Keratinocyte (primary cell): ENCODE results near the gene RET. TPM values are rescaled to one million over a fixed set of nuclear protein-coding genes. Genes with fewer than 3 reads are reported as not detected.

Source experiments
- DNase-seq: peaks from one replicate; pipeline ENCODE4 v3.0.0-alpha.2; 2011; ENCODE audit warnings: low read depth, missing footprints, low spot score
- FAIRE-seq: peaks from 2 replicates; lab custom pipeline; 2011; peaks lifted over from hg19 to GRCh38; lab: Jason Lieb, UNC
- H2AFZ ChIP-seq: 2 replicates; pipeline ENCODE4 v1.6.0; 2012; ENCODE audit warnings: low read length, control low read depth, inconsistent platforms; ENCODE audit not compliant: control insufficient read depth
- H3K27ac ChIP-seq: 2 replicates; pipeline ENCODE4 v1.5.1; 2011; ENCODE audit warnings: low read length; ENCODE audit not compliant: control insufficient read depth, insufficient read depth
- H3K27me3 ChIP-seq: 3 replicates; pipeline ENCODE4 v1.6.0; 2011; ENCODE audit warnings: low read length; ENCODE audit not compliant: control insufficient read depth, insufficient read depth; ENCODE audit errors: extremely low read depth
- H3K36me3 ChIP-seq, 2 experiments: 2 replicates in 1 of 2; 3 replicates in 1 of 2; pipeline ENCODE4 v1.5.1; 2011; ENCODE audit warnings: low read length in 2 of 2, mild to moderate bottlenecking in 1 of 2; ENCODE audit not compliant: control insufficient read depth in 2 of 2, insufficient read depth in 2 of 2; ENCODE audit errors: extremely low read depth in 1 of 2
- H3K4me1 ChIP-seq: 3 replicates; pipeline ENCODE4 v1.5.1; 2011; ENCODE audit warnings: low read length; ENCODE audit not compliant: control insufficient read depth, insufficient read depth; ENCODE audit errors: extremely low read depth
- H3K4me2 ChIP-seq: 3 replicates; pipeline ENCODE4 v1.6.0; 2011; ENCODE audit warnings: low read depth, low read length; ENCODE audit not compliant: control insufficient read depth, insufficient read depth; ENCODE audit errors: extremely low read depth
- H3K4me3 ChIP-seq, 3 experiments: fragments of 200-600 bp in 1 of 3; sonication (generic) in 1 of 3; 2 replicates in 2 of 3; 3 replicates in 1 of 3; pipeline ENCODE4 v1.5.1; 2011 to 2016; ENCODE audit warnings: low read length in 3 of 3, mild to moderate bottlenecking in 3 of 3, control low read depth in 2 of 3, inconsistent platforms in 1 of 3, low read depth in 1 of 3, mixed read lengths in 1 of 3, mixed run types in 1 of 3, moderate library complexity in 1 of 3; ENCODE audit not compliant: control insufficient read depth in 2 of 3, insufficient read depth in 2 of 3; ENCODE audit errors: extremely low read depth in 1 of 3
- H3K79me2 ChIP-seq: 2 replicates; pipeline ENCODE4 v1.6.0; 2012; ENCODE audit warnings: low read length; ENCODE audit not compliant: control insufficient read depth, insufficient read depth
- H3K9ac ChIP-seq: 3 replicates; pipeline ENCODE4 v1.6.0; 2011; ENCODE audit warnings: low read length; ENCODE audit not compliant: control insufficient read depth, insufficient read depth; ENCODE audit errors: extremely low read depth
- H3K9me1 ChIP-seq: 3 replicates; pipeline ENCODE4 v1.6.0; 2011; ENCODE audit warnings: low read length; ENCODE audit not compliant: control insufficient read depth, insufficient read depth; ENCODE audit errors: extremely low read depth
- H3K9me3 ChIP-seq: 2 replicates; pipeline ENCODE4 v1.5.1; 2012; ENCODE audit warnings: low read depth, low read length; ENCODE audit not compliant: control insufficient read depth
- H4K20me1 ChIP-seq: 3 replicates; pipeline ENCODE4 v1.6.0; 2011; ENCODE audit warnings: low read length; ENCODE audit not compliant: control insufficient read depth, insufficient read depth; ENCODE audit errors: extremely low read depth
- EZH2 ChIP-seq: IDR thresholded peaks from one replicate; pipeline ENCODE4 v1.6.1; 2012; ENCODE audit warnings: inconsistent platforms, mild to moderate bottlenecking, low read length, moderate library complexity
- dilution Hi-C: fragments of 300-500 bp; cut with MboI; formaldehyde crosslinking; loops from one replicate; pipeline ENCODE4 v1.7.0; 2020; ENCODE audit warnings: low sequenced_read_pairs; ENCODE audit not compliant: extremely low pct_ligation_motif_present
- polyA plus RNA-seq, 5 experiments: library from polyadenylated mRNA; depleted of rRNA in 3 of 5; stranded (reverse) in 3 of 5; stranded (forward) in 1 of 5; unstranded in 1 of 5; fragments of >200 nt; gene quantifications; 1 replicate in 1 of 5; 2 replicates in 3 of 5; 3 replicates in 1 of 5; pipeline versions ENCODE4 v1.2.1 to v1.2.3, GENCODE V29; 2011 to 2012; ENCODE audit warnings: missing spikeins in 2 of 5, low read depth in 1 of 5, low replicate concordance in 1 of 5
- TF ChIP-seq, protein P1 (sequence below), 3 experiments: IDR thresholded peaks in 1 of 3; conservative IDR thresholded peaks in 1 of 3; optimal IDR thresholded peaks in 1 of 3; 2 replicates in 2 of 3; 3 replicates in 1 of 3; pipeline versions ENCODE3 to v1.5.1; 2011; ENCODE audit warnings: low read length in 3 of 3, mild to moderate bottlenecking in 3 of 3, moderate library complexity in 2 of 3, control low read depth in 1 of 3, inconsistent platforms in 1 of 3; ENCODE audit not compliant: insufficient read depth in 2 of 3; ENCODE audit errors: extremely low read depth in 1 of 3

RET gene
- polyA plus RNA-seq, 1 donor (not counting 4 experiments of a cell fraction or from before 2014, with no cell fraction given), result 0.21 TPM

GRCh38 chr10:43153901-43154300 lies 77.0 kb downstream of the RET start:
- Histone ChIP-seq H3K27ac (no peak overlapping the region), H3K9me3 (no peaks in the 10 kb centered on the region), H2AFZ (no peak overlapping the region), H4K20me1 (no peaks in the 10 kb centered on the region), H3K27me3 (no peaks in the 10 kb centered on the region), H3K36me3 (no peaks in the 10 kb centered on the region), H3K9ac (no peak overlapping the region), H3K4me3 (no peak overlapping the region), H3K9me1 (no peaks in the 10 kb centered on the region), H3K4me2 (no peak overlapping the region), H3K79me2 (peaks cover 64% of the 10 kb centered on the region), H3K4me1 (no peaks in the 10 kb centered on the region)
- FAIRE-seq (no peak), DNase-seq (no peak)
- TF ChIP-seq, protein P1, sequence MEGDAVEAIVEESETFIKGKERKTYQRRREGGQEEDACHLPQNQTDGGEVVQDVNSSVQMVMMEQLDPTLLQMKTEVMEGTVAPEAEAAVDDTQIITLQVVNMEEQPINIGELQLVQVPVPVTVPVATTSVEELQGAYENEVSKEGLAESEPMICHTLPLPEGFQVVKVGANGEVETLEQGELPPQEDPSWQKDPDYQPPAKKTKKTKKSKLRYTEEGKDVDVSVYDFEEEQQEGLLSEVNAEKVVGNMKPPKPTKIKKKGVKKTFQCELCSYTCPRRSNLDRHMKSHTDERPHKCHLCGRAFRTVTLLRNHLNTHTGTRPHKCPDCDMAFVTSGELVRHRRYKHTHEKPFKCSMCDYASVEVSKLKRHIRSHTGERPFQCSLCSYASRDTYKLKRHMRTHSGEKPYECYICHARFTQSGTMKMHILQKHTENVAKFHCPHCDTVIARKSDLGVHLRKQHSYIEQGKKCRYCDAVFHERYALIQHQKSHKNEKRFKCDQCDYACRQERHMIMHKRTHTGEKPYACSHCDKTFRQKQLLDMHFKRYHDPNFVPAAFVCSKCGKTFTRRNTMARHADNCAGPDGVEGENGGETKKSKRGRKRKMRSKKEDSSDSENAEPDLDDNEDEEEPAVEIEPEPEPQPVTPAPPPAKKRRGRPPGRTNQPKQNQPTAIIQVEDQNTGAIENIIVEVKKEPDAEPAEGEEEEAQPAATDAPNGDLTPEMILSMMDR (optimal IDR thresholded peaks at IDR 0.05 in 1 of 3, IDR thresholded peaks at IDR 0.05 in 1 of 3, conservative IDR thresholded peaks at IDR 0.05 in 1 of 3; ENCODE audit: extremely low read depth in 1 of 3, insufficient read depth in 2 of 3, low read length in 3 of 3), result no peak
- no peak for TF ChIP-seq EZH2
- dilution Hi-C loops, result no loop called here

GRCh38 chr10:43155221-43155620 lies 78.4 kb downstream of the RET start:
- Histone ChIP-seq H3K79me2 (peaks cover 56% of the 10 kb centered on the region), H3K4me1 (peaks cover 5% of the 10 kb centered on the region), H2AFZ (no peak overlapping the region), H3K4me3 (no peak overlapping the region), H3K4me2 (no peak overlapping the region), H3K27ac (no peak overlapping the region), H4K20me1 (no peaks in the 10 kb centered on the region), H3K27me3 (no peaks in the 10 kb centered on the region), H3K9me1 (no peaks in the 10 kb centered on the region), H3K36me3 (no peaks in the 10 kb centered on the region), H3K9ac (no peak overlapping the region), H3K9me3 (no peaks in the 10 kb centered on the region)
- no peak for TF ChIP-seq EZH2
- TF ChIP-seq, protein P1 (optimal IDR thresholded peaks at IDR 0.05 in 1 of 3, IDR thresholded peaks at IDR 0.05 in 1 of 3, conservative IDR thresholded peaks at IDR 0.05 in 1 of 3; ENCODE audit: extremely low read depth in 1 of 3, insufficient read depth in 2 of 3, low read length in 3 of 3), result no peak
- DNase-seq (no peak), FAIRE-seq (no peak)
- dilution Hi-C loops, result no loop called here
